ENCODE data around the gene RMI1.
"Not testable (repeated sequence)": the region's sequence is repeated elsewhere in the genome, so short reads cannot be mapped to it uniquely, and the experiment has no call there.

RMI1 gene

GRCh38 chr9:84024041-84024575 lies 43.5 kb downstream of the RMI1 start:
- DNase-seq, result no peak

- DNase-seq, result no peak
Observed at GRCh38 chr9:84027201-84027600, 46.6 kb downstream of the RMI1 start.

- DNase-seq, result no peak
Observed at GRCh38 chr9:84031534-84031933, 50.9 kb downstream of the RMI1 start.

GRCh38 chr9:84041857-84042256 lies 61.3 kb downstream of the RMI1 start:
- not testable (repeated sequence) for DNase-seq

GRCh38 chr9:84045481-84046097 lies 65.0 kb downstream of the RMI1 start:
- DNase-seq, result no peak

All from right hindlimb (tissue), 1 donor.